Kidney (tissue), 14 donors: ENCODE results near the gene SCAPER. TPM values are rescaled to one million over a fixed set of nuclear protein-coding genes. Genes with fewer than 3 reads are reported as not detected.
"Not testable (repeated sequence)": the region's sequence is repeated elsewhere in the genome, so short reads cannot be mapped to it uniquely, and the experiment has no call there.

Experiments
- DNase-seq, 5 donors: peaks; one replicate each; pipeline ENCODE4 v3.0.0-alpha.2; 2013 to 2020
- FAIRE-seq: peaks from 2 replicates; lab custom pipeline; 2012; peaks lifted over from hg19 to GRCh38; lab: Jason Lieb, UNC
- H3K27ac ChIP-seq, 2 donors: one replicate each; pipeline ENCODE4 v1.7.0; 2013; ENCODE audit warnings: low read depth in 2 of 2, low read length in 2 of 2, inconsistent platforms in 1 of 2
- H3K27me3 ChIP-seq: one replicate; pipeline ENCODE4 v1.7.1; 2013; ENCODE audit warnings: low read length, inconsistent platforms; ENCODE audit not compliant: control insufficient read depth, insufficient read depth
- H3K36me3 ChIP-seq, 3 donors: one replicate each; pipeline versions ENCODE4 v1.7.0 to v1.7.1; 2013; ENCODE audit warnings: low read length in 3 of 3, control low read depth in 1 of 3, inconsistent platforms in 1 of 3; ENCODE audit not compliant: insufficient read depth in 3 of 3, control insufficient read depth in 2 of 3
- H3K4me1 ChIP-seq, 3 donors: one replicate each; pipeline versions ENCODE4 v1.7.0 to v1.7.1; 2013; ENCODE audit warnings: low read length in 3 of 3, inconsistent platforms in 1 of 3, low read depth in 1 of 3; ENCODE audit not compliant: control insufficient read depth in 2 of 3, insufficient read depth in 2 of 3
- H3K4me3 ChIP-seq, 3 donors: one replicate each; pipeline versions ENCODE4 v1.7.0 to v1.8.1; 2013; ENCODE audit warnings: low read length in 3 of 3, control low read depth in 1 of 3, inconsistent platforms in 1 of 3
- H3K9ac ChIP-seq, 3 donors: one replicate each; pipeline versions ENCODE4 v1.7.0 to v1.7.1; 2013; ENCODE audit warnings: low read length in 3 of 3, control low read depth in 1 of 3, inconsistent platforms in 1 of 3
- H3K9me3 ChIP-seq, 3 donors: one replicate each; pipeline versions ENCODE4 v1.7.0 to v1.7.1; 2013; ENCODE audit warnings: low read length in 3 of 3, control low read depth in 1 of 3, inconsistent platforms in 1 of 3; ENCODE audit not compliant: control insufficient read depth in 2 of 3, insufficient read depth in 1 of 3
- intact Hi-C: fragments of 100-400 bp; cut with DNase I; formaldehyde crosslinking; loops from one replicate; pipeline ENCODE4 v1.11.1; 2022
- polyA plus RNA-seq: library from polyadenylated mRNA; stranded (reverse); fragments of 350-450 nt; fragmentation: Illumina TruSeq; extraction: RNeasy Lipid Tissue Mini Kit (QIAGEN cat#74804); gene quantifications from one replicate; pipeline ENCODE4 v1.2.3, GENCODE V29; 2014; ENCODE audit warnings: low read depth, low replicate concordance; ENCODE audit not compliant: insufficient read depth
- total RNA-seq: library from RNA; stranded (reverse); fragmentation: NEBNext Ultra II Directional; extraction: Animal tissue kit (Norgen Biotek cat#: 25700); gene quantifications from one replicate; pipeline ENCODE4 v1.2.1, GENCODE V29; 2021
- TF ChIP-seq, protein P1 (sequence below): IDR thresholded peaks from 3 replicates; pipeline ENCODE4 v1.5.1; 2012; ENCODE audit warnings: mild to moderate bottlenecking, moderate library complexity, borderline replicate concordance; ENCODE audit not compliant: insufficient read depth; ENCODE audit errors: extremely low read depth
- donor health status: control.
- donor health status: control.
- donor health status: control.
- donor health status: control.
- donor health status: control.
- donor health status: DM: yes; HTN: yes; CAD: no.
- donor health status: Normal renal cell carcinoma (clear cell type).

The SCAPER gene
- total and polyA plus RNA-seq, 2 donors from 2014 or later: 11.6 to 39.4 TPM

DNA sequence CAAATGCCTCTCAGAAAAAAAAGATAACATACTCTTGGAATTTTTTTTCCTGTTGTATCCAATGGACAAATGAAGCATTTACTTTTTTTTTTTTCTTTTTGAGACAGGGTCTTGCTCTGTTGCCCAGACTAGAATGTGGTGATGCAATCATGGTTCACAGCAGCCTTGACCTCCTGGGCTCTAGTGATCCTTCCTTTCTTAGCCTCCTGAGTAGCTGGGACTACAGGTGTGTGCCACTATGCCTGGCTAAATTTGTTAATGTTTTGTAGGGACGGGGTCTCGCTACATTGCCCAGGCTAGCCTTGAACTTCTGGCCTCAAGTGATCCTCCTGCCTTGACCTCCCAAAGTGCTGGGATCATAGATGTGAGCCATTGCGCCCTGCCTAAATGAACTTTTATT is 401.3 kb downstream of the SCAPER start:
- H3K4me3 ChIP-seq: no peak overlapping the region
- intact Hi-C loops: no loop called here
- FAIRE-seq (no peak), DNase-seq (no peak)
- H3K9me3 ChIP-seq: no peaks in the 10 kb centered on the region
- no peaks in the 10 kb centered on the region for H3K4me1 ChIP-seq
- H3K27me3 ChIP-seq: no peaks in the 10 kb centered on the region
- H3K27ac ChIP-seq: no peak overlapping the region
- no peaks in the 10 kb centered on the region for H3K36me3 ChIP-seq
- no peak overlapping the region for H3K9ac ChIP-seq
- TF ChIP-seq, protein P1, sequence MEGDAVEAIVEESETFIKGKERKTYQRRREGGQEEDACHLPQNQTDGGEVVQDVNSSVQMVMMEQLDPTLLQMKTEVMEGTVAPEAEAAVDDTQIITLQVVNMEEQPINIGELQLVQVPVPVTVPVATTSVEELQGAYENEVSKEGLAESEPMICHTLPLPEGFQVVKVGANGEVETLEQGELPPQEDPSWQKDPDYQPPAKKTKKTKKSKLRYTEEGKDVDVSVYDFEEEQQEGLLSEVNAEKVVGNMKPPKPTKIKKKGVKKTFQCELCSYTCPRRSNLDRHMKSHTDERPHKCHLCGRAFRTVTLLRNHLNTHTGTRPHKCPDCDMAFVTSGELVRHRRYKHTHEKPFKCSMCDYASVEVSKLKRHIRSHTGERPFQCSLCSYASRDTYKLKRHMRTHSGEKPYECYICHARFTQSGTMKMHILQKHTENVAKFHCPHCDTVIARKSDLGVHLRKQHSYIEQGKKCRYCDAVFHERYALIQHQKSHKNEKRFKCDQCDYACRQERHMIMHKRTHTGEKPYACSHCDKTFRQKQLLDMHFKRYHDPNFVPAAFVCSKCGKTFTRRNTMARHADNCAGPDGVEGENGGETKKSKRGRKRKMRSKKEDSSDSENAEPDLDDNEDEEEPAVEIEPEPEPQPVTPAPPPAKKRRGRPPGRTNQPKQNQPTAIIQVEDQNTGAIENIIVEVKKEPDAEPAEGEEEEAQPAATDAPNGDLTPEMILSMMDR: no peak

DNA sequence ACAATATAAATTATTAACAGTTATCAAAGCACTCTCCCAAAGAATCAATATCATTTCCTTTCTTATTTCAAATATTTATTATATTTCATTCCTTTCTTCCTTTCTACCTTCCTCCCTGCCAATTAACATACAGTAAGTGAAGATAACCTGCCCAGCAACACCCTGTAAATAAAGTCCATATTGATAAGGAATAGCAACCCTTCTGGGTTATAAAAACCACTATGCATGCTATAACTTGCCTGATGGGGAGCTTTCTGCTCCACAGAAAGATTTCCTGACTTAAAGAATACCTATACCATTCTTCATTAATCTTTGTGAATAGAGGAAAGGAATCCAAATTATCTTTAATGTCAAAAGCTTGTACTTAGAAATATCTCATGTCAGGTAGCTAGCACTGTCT is 402.0 kb downstream of the SCAPER start:
- Histone ChIP-seq H3K27me3 (no peaks in the 10 kb centered on the region), H3K4me3 (no peak overlapping the region), H3K36me3 (no peaks in the 10 kb centered on the region), H3K4me1 (no peaks in the 10 kb centered on the region), H3K9me3 (no peaks in the 10 kb centered on the region), H3K9ac (no peak overlapping the region), H3K27ac (no peak overlapping the region)
- FAIRE-seq (no peak), DNase-seq (no peak)
- intact Hi-C loops: no loop called here
- TF ChIP-seq, protein P1: no peak

DNA sequence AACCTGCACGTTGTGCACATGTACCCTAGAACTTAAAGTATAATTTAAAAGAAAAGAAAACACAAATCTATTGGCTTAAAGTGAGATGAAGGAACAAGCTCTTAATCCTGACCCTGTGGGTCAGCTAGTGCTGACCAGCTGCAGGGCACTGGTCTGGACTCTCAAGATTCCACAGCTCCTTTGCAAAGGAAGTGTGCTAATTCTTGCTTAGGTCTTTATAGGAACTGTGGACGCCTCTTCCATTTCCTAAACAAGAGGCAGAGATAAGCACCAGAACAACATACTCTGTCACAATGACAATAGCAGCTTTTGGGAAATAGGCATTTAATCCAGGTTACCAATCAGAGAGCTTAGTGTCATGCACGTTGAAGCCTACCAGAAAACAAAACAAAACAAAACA is 402.5 kb downstream of the SCAPER start:
- H3K27me3 ChIP-seq: no peaks in the 10 kb centered on the region
- H3K4me3 ChIP-seq: no peak overlapping the region
- no peak overlapping the region for H3K27ac ChIP-seq
- no peak overlapping the region for H3K9ac ChIP-seq
- no peaks in the 10 kb centered on the region for H3K4me1 ChIP-seq
- intact Hi-C loops: no loop called here
- no peak for DNase-seq
- H3K9me3 ChIP-seq: no peaks in the 10 kb centered on the region
- no peaks in the 10 kb centered on the region for H3K36me3 ChIP-seq
- FAIRE-seq: no peak
- TF ChIP-seq, protein P1: no peak

DNA sequence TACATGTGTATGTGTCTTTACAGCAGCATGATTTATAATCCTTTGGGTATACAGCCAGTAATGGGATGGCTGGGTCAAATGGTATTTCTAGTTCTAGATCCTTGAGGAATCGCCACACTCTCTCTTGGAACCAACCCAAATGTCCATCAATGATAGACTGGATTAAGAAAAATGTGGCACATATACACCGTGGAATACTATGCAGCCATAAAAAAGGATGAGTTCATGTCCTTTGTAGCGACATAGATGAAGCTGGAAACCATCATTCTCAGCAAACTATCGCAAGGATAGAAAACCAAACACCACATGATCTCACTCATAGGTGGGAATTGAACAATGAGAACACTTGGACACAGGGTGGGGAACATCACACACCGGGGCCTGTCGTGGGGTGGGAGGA is 403.0 kb downstream of the SCAPER start:
- not testable (repeated sequence) for FAIRE-seq

More for the DNA sequence above, 403.0 kb downstream of the SCAPER start:
- H3K9ac ChIP-seq, H3K36me3 ChIP-seq, H3K27ac ChIP-seq, H3K9me3 ChIP-seq, H3K4me1 ChIP-seq, intact Hi-C loops, DNase-seq, H3K4me3 ChIP-seq, H3K27me3 ChIP-seq: not testable (repeated sequence)
